Measurements from ENCODE around the gene AMZ1.

AMZ1 gene, protein sequence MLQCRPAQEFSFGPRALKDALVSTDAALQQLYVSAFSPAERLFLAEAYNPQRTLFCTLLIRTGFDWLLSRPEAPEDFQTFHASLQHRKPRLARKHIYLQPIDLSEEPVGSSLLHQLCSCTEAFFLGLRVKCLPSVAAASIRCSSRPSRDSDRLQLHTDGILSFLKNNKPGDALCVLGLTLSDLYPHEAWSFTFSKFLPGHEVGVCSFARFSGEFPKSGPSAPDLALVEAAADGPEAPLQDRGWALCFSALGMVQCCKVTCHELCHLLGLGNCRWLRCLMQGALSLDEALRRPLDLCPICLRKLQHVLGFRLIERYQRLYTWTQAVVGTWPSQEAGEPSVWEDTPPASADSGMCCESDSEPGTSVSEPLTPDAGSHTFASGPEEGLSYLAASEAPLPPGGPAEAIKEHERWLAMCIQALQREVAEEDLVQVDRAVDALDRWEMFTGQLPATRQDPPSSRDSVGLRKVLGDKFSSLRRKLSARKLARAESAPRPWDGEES

DNA sequence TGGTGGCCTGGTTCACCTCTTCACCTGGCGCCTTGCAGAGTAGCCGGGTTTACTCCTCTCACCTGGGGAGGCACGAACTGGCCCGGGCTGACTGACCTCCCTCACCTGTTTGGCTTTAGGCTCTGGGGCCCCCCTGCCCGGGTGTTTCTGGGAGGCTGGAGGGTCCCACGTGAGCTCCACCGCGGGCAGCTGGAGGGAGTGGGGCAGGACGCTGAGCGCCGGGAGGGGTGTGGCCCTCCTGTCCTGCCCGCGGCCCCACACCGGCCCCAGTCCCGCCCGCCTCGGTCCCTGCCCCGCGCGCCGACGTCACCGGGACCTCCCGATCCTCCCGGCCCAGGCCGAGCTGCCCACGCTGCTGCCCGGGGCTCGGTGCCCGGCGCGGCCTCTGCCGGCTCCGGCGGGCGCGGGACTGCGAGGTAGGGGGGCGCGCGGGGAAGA, at the start of gene AMZ1:
Gene AMZ1 (plus strand): TSS at position 322 of the 438 bp plus-strand sequence. CDS start 12,250 bp downstream, outside the sequence.
- intact Hi-C loops (cut with micrococcal nuclease), result no loop called here
- Mint-ChIP-seq H3K27ac (no peak within 1 kb of the TSS), H3K27me3 (peaks cover 67% of the 10 kb centered on the region), H3K9me3 (no peaks in the 10 kb centered on the region), H3K4me3 (peak within 1 kb of the TSS; percentile 20), H3K36me3 (ENCODE audit: low read depth) (no peaks in the 10 kb centered on the region), H3K4me1 (ENCODE audit: low read depth) (peaks cover 41% of the 10 kb centered on the region)

DNA sequence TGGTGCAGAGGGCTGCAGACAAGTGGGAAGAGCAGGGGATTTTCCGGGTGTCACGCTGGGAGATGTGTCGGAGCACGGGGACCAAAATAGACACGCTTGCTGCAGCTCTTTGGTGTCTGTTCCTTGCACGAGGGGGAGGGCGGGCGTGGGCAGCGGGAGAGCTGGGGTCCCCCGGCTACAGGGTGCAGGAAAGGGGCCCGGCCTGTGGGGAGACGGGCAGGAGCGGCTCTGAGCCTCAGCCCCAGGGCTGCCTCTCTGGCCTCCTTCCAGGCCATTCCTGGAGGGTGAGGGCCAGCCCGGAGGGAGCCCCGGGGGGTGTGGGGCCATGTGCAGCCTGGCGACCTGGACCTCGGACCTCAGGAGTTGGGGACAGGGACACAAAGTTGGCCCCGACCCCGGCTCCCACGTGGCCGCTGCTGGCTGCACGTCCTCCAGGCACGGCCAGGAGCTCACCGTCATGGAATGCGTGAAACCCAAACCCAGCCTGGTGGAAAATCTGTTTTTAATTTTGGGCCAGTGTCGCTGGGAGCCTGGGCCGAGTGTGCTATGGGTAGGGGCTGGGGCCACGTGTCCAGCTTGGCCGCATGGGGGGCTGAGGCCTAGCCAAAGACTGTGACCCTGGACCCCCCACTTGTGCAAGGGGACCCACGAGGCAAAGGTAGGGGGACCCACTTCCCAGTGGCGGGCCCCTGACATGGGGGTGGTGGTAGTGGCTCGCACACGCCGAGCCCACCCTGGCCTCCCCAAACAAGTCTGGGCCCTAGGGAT, 49.6 kb upstream of the AMZ1 start:
- Mint-ChIP-seq H3K4me3 (peak overlapping the region; percentile 77), H3K27ac (peak overlapping the region; percentile 100), H3K9me3 (no peaks in the 10 kb centered on the region), H3K4me1 (ENCODE audit: low read depth) (peaks cover 89% of the 10 kb centered on the region), H3K36me3 (ENCODE audit: low read depth) (peaks cover 93% of the 10 kb centered on the region), H3K27me3 (no peaks in the 10 kb centered on the region)
- intact Hi-C loops (cut with micrococcal nuclease), result loop anchor here (10.0 kb wide), 1 partner anchor 114 kb away; no protein-coding TSS in a partner anchor

GRCh38 chr7:2639181-2639681, 48.8 kb upstream of the AMZ1 start:
- Mint-ChIP-seq H3K27ac (peak overlapping the region; percentile 100), H3K9me3 (no peaks in the 10 kb centered on the region), H3K27me3 (no peaks in the 10 kb centered on the region), H3K36me3 (ENCODE audit: low read depth) (peaks cover 93% of the 10 kb centered on the region), H3K4me3 (peak overlapping the region; percentile 62), H3K4me1 (ENCODE audit: low read depth) (peaks cover 89% of the 10 kb centered on the region)
- intact Hi-C loops (cut with micrococcal nuclease), result loop anchor here (10.0 kb wide), 1 partner anchor 114 kb away; no protein-coding TSS in a partner anchor

DNA sequence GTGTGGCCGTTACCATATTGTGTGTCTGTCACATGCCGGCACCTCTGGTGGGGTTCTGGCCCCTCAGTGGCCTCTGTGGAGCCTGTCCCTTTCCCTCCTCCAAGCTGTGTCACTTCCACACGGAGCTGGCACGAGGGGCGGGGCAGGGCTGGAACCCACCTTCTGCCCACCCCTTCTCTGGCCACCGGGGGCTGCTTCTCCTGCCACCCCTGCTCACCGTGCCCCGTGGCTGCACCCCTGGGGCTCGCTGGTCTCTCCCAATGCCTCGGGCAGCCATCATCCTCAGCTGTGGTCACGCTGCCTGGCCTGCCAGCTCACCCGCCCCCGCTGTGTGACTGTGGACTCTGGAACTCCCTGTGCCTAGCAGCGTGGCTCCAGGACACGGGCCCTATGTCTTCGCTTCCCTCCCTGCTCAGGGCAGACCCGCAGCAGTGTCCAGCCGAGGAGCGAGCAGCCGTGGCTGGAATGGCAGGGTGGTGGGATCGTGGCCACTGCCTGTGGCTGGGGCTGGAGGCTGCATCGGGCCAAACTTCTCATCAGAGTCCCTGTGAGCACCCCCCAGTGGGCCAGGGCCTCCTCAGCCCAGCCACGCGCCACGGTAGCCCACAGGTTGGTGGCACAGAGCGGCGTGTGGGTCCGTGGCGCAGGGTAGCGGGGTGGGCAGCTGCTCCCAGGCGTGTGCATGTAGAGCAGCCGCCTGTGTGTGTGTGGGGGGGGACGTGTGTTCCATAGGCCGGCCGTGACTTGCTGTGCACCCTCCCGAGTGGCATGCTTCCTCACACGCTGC, 48.1 kb upstream of the AMZ1 start:
- intact Hi-C loops (cut with micrococcal nuclease), result loop anchor here (5.0 to 10.0 kb wide), 2 partner anchors 83 to 115 kb away; partner anchors contain the start of genes BRAT1 and IQCE
- peaks cover 93% of the 10 kb centered on the region for H3K36me3 Mint-ChIP-seq (ENCODE audit: low read depth)
- peak overlapping the region; percentile 30 for H3K4me3 Mint-ChIP-seq
- peaks cover 89% of the 10 kb centered on the region for H3K4me1 Mint-ChIP-seq (ENCODE audit: low read depth)
- H3K9me3 Mint-ChIP-seq, result no peaks in the 10 kb centered on the region
- H3K27me3 Mint-ChIP-seq, result no peaks in the 10 kb centered on the region
- peak overlapping the region; percentile 100 for H3K27ac Mint-ChIP-seq

GRCh38 chr7:2640482-2640830, 47.5 kb upstream of the AMZ1 start:
- Mint-ChIP-seq H3K4me1 (ENCODE audit: low read depth) (peaks cover 89% of the 10 kb centered on the region), H3K9me3 (no peaks in the 10 kb centered on the region), H3K27ac (peak overlapping the region; percentile 100), H3K27me3 (no peaks in the 10 kb centered on the region), H3K4me3 (peak overlapping the region; percentile 67), H3K36me3 (ENCODE audit: low read depth) (peaks cover 93% of the 10 kb centered on the region)
- intact Hi-C loops (cut with micrococcal nuclease), result loop anchor here (5.0 kb wide), 1 partner anchor 83 kb away; the partner anchor contains the start of genes BRAT1 and IQCE

GRCh38 chr7:2640846-2641316, 47.1 kb upstream of the AMZ1 start:
- H3K27me3 Mint-ChIP-seq, result no peaks in the 10 kb centered on the region
- H3K9me3 Mint-ChIP-seq, result no peaks in the 10 kb centered on the region
- H3K27ac Mint-ChIP-seq, result peak overlapping the region; percentile 100
- intact Hi-C loops (cut with micrococcal nuclease), result loop anchor here (5.0 kb wide), 1 partner anchor 84 kb away; the partner anchor contains the start of genes BRAT1 and IQCE
- H3K4me1 Mint-ChIP-seq (ENCODE audit: low read depth), result peaks cover 89% of the 10 kb centered on the region
- peaks cover 93% of the 10 kb centered on the region for H3K36me3 Mint-ChIP-seq (ENCODE audit: low read depth)
- peak overlapping the region; percentile 67 for H3K4me3 Mint-ChIP-seq

DNA sequence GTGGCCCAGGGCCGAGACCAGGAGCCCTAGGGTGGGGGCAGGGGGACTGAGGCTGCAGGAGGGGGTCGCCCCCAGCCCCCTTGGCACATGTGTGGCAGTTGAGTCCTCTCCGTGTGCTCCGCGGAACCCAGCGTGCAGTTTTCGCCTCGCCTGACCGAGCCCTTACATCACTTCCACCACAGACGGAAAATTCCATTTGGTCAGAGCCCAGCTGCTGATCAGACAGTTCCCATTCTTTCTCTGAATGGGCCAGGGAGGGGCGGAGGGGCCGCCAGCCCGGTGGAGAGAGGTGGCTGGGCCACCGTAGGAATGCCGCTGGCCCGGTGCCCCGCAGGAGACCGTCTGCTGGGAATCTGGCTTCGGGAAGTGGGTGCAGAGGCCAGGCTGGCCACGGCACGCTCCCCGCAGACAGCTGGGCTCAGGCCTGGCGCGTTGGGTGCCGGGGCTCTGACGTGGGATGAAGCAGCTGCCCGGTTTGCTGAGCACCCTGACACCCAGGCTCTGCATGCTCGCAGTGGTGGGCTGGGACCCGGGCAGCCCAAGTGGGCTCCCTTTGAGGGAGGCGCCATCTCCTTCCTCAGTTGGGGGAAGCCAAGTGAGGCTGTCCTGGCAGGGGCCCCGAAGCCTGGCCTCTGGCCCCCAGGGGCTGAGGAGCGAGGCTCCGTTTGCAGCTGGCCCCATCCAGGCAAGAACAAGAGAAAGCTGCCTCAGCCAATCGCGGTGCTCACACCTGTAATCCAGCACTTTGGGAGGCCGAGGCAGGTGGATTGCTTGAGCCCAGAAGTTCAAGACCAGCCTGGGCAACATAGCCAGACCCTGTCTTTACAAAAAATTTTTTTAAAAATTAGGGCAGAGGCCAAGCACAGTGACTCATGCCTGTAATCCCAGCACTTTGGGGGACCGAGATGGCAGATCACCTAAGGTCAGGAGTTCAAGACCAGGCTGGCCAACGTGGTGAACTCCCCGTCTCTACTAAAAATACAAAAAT, 46.3 kb upstream of the AMZ1 start:
- H3K36me3 Mint-ChIP-seq (ENCODE audit: low read depth), result peaks cover 93% of the 10 kb centered on the region
- intact Hi-C loops (cut with micrococcal nuclease), result loop anchor here (5.0 kb wide), 1 partner anchor 84 kb away; the partner anchor contains the start of genes BRAT1 and IQCE
- peak overlapping the region; percentile 100 for H3K27ac Mint-ChIP-seq
- peaks cover 89% of the 10 kb centered on the region for H3K4me1 Mint-ChIP-seq (ENCODE audit: low read depth)
- no peaks in the 10 kb centered on the region for H3K27me3 Mint-ChIP-seq
- H3K4me3 Mint-ChIP-seq, result peak overlapping the region; percentile 67
- no peaks in the 10 kb centered on the region for H3K9me3 Mint-ChIP-seq

- H3K27ac Mint-ChIP-seq, result peak overlapping the region; percentile 91
- peaks cover 85% of the 10 kb centered on the region for H3K4me1 Mint-ChIP-seq (ENCODE audit: low read depth)
- no peak overlapping the region for H3K4me3 Mint-ChIP-seq
- H3K9me3 Mint-ChIP-seq, result no peaks in the 10 kb centered on the region
- H3K36me3 Mint-ChIP-seq (ENCODE audit: low read depth), result peaks cover 93% of the 10 kb centered on the region
- intact Hi-C loops (cut with micrococcal nuclease), result loop anchor here (5.0 kb wide), 1 partner anchor 86 kb away; the partner anchor contains the start of genes BRAT1 and IQCE
- no peaks in the 10 kb centered on the region for H3K27me3 Mint-ChIP-seq
Observed at GRCh38 chr7:2643386-2644219, 44.4 kb upstream of the AMZ1 start.

- no peaks in the 10 kb centered on the region for H3K9me3 Mint-ChIP-seq
- peak overlapping the region; percentile 91 for H3K27ac Mint-ChIP-seq
- intact Hi-C loops (cut with micrococcal nuclease), result loop anchor here (5.0 kb wide), 1 partner anchor 87 kb away; the partner anchor contains the start of genes BRAT1 and IQCE
- H3K27me3 Mint-ChIP-seq, result no peaks in the 10 kb centered on the region
- peaks cover 85% of the 10 kb centered on the region for H3K4me1 Mint-ChIP-seq (ENCODE audit: low read depth)
- H3K4me3 Mint-ChIP-seq, result peak overlapping the region; percentile 37
- H3K36me3 Mint-ChIP-seq (ENCODE audit: low read depth), result peaks cover 93% of the 10 kb centered on the region
Observed at GRCh38 chr7:2644220-2644561, 43.8 kb upstream of the AMZ1 start.

GRCh38 chr7:2644562-2645273, 43.3 kb upstream of the AMZ1 start:
- H3K9me3 Mint-ChIP-seq, result no peaks in the 10 kb centered on the region
- no peaks in the 10 kb centered on the region for H3K27me3 Mint-ChIP-seq
- intact Hi-C loops (cut with micrococcal nuclease), result loop anchor here (5.0 kb wide), 2 partner anchors 37 to 87 kb away; partner anchors contain the start of genes BRAT1 and IQCE
- H3K36me3 Mint-ChIP-seq (ENCODE audit: low read depth), result peaks cover 93% of the 10 kb centered on the region
- H3K27ac Mint-ChIP-seq, result peak overlapping the region; percentile 91
- peaks cover 82% of the 10 kb centered on the region for H3K4me1 Mint-ChIP-seq (ENCODE audit: low read depth)
- H3K4me3 Mint-ChIP-seq, result peak overlapping the region; percentile 37
